Spinal cord (tissue), 10 donors: Measurements from ENCODE around the gene MYBPH. TPM values are rescaled to one million over a fixed set of nuclear protein-coding genes. Genes with fewer than 3 reads are reported as not detected.

Experiments
- DNase-seq, 6 donors: peaks; one replicate each; pipeline versions ENCODE4 v3.0.0 to v3.0.0-alpha.2; 2013 to 2015; ENCODE audit warnings: low spot score in 6 of 6, low read depth in 4 of 6
- H3K27ac ChIP-seq: one replicate; pipeline ENCODE4 v1.5.1; 2013; ENCODE audit warnings: low read depth, low read length, control low read depth
- H3K27me3 ChIP-seq: one replicate; pipeline ENCODE4 v1.6.1; 2013; ENCODE audit warnings: low read length; ENCODE audit not compliant: control insufficient read depth, insufficient read depth
- H3K36me3 ChIP-seq: one replicate; pipeline ENCODE4 v1.6.1; 2013; ENCODE audit warnings: low read length; ENCODE audit not compliant: control insufficient read depth, insufficient read depth
- H3K4me1 ChIP-seq: one replicate; pipeline ENCODE4 v1.6.1; 2013; ENCODE audit warnings: low read length; ENCODE audit not compliant: control insufficient read depth, insufficient read depth
- H3K4me3 ChIP-seq: one replicate; pipeline ENCODE4 v1.5.1; 2013; ENCODE audit warnings: low read depth, low read length, control low read depth
- H3K9me3 ChIP-seq: one replicate; pipeline ENCODE4 v1.6.1; 2013; ENCODE audit warnings: low read length; ENCODE audit not compliant: control insufficient read depth, insufficient read depth
- WGBS: methylation state at CpG from one replicate; pipeline ENCODE4 v1.1.5; 2013; ENCODE audit warnings: missing lambda C conversion rate; ENCODE audit not compliant: insufficient coverage; 5-methylcytosine and 5-hydroxymethylcytosine counted together
- polyA plus RNA-seq, 2 donors: library from polyadenylated mRNA; unstranded; fragments of 120-200 nt; gene quantifications; one replicate each; pipeline ENCODE4 v1.2.1, GENCODE V29; 2013; ENCODE audit not compliant: insufficient read length in 2 of 2
- total RNA-seq, 2 donors: library from RNA; depleted of rRNA in 1 of 2; stranded (reverse); fragments of 120-200 nt in 1 of 2; fragments of >200 nt in 1 of 2; gene quantifications; one replicate each; pipeline versions ENCODE4 v1.2.3 to v1.2.4, GENCODE V29; 2013 to 2014
- donor health status: healthy.

Gene MYBPH
- total and polyA plus RNA-seq, 4 donors = 0.06 to 0.35 (median 0.24) TPM; not detected in 1

DNA sequence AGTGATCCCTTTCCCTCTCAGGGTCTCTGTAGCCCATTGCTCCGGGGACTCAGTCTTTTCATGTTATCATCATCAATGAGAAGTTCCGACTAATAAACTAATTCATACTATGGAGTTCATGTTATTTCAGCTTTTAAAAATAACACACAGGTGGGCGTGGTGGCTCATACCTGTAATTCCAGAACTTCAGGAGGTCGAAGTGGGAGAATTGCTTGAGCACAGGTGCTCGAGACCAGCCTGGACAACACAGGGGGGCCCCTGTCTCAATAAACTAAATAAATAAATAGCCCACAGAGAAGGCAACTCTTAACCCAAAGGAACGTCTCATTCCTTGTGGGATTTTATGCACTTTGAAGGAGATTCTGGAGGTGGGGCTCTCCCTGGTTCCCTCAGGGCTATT is 14.5 kb downstream of the MYBPH start:
- Histone ChIP-seq H3K4me3 (no peak overlapping the region), H3K27me3 (peaks cover 2% of the 10 kb centered on the region), H3K36me3 (peaks cover 29% of the 10 kb centered on the region), H3K9me3 (no peaks in the 10 kb centered on the region), H3K27ac (no peak overlapping the region), H3K4me1 (peaks cover 10% of the 10 kb centered on the region)
- WGBS = 100% methylated on average over 1 of the region's 6 CpGs
- no peak for DNase-seq

- H3K4me1 ChIP-seq = peaks cover 10% of the 10 kb centered on the region
- H3K36me3 ChIP-seq = peaks cover 18% of the 10 kb centered on the region
- no peak for DNase-seq
- peaks cover 2% of the 10 kb centered on the region for H3K27me3 ChIP-seq
- WGBS = no CpG with 5 or more reads among the region's 1 CpG
- H3K9me3 ChIP-seq = no peaks in the 10 kb centered on the region
- no peak overlapping the region for H3K27ac ChIP-seq
- H3K4me3 ChIP-seq = no peak overlapping the region
Observed at GRCh38 chr1:203159844-203160243, 15.8 kb downstream of the MYBPH start.

DNA sequence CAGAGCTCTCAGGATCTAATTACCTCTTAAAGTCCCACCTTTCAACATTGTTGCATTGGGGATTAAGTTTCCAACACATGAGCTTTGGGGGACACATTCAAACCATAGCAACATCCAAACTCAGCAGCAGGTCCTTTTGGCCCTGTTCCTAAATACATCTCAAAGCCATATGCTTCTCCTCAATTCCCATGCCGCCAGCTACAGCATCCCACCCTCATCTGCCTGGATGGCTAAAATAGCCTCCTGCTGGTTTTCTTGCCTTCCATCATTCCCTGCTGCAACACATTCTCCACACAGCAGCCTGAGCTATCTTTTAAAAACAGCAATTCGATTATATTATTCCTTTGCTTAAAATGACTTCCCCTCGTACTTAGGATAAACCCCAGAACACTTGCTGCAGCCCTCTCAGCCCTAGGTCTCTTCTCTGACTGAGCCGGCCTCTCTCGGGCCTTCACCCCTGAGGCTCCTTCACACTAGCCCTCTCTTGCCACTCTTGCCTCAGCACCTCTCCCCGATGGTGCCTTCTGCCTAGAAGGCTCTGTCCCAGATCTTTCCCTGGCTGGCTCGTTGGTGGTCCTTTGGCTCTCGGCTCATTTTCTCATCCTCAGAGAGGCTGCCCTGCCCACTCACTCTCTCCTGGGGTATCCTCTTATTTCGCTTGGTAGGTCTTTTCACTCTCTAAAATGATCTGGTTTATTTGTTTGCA is 16.5 kb downstream of the MYBPH start:
- H3K4me1 ChIP-seq = peaks cover 17% of the 10 kb centered on the region

DNA sequence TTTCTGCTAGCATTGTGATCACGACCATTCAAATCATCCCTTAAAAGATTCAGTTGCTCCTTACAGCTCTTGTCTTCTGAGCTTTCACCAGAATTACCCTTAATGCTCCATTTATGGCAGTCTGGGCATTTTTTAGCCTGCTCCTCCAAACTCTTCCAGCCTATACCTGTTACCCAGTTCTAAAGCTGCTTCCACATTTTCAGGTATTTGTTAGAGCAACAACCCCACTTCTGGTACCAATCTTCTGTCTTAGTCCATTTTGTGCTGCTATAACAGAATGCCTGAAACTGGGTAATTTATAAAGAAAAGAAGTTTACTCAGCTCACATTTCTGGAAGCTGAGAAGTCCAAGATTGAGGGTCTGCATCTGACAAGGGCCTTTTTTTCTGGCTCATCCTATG is 17.2 kb downstream of the MYBPH start:
- H3K4me3 ChIP-seq = no peak overlapping the region
- H3K27ac ChIP-seq = no peak overlapping the region
- 93% methylated on average over 1 of the region's 1 CpG for WGBS
- peaks cover 21% of the 10 kb centered on the region for H3K36me3 ChIP-seq
- no peak for DNase-seq
- H3K27me3 ChIP-seq = peaks cover 2% of the 10 kb centered on the region
- H3K4me1 ChIP-seq = peaks cover 24% of the 10 kb centered on the region
- H3K9me3 ChIP-seq = no peaks in the 10 kb centered on the region

More for the DNA sequence above, 16.5 kb downstream of the MYBPH start:
- Histone ChIP-seq H3K27ac (no peak overlapping the region), H3K36me3 (peaks cover 21% of the 10 kb centered on the region), H3K27me3 (peaks cover 2% of the 10 kb centered on the region), H3K9me3 (no peaks in the 10 kb centered on the region), H3K4me3 (no peak overlapping the region)
- DNase-seq = peak in 2 of 6 donors; percentile 54 to 83
- 72% methylated on average over 7 of the region's 9 CpGs for WGBS

DNA sequence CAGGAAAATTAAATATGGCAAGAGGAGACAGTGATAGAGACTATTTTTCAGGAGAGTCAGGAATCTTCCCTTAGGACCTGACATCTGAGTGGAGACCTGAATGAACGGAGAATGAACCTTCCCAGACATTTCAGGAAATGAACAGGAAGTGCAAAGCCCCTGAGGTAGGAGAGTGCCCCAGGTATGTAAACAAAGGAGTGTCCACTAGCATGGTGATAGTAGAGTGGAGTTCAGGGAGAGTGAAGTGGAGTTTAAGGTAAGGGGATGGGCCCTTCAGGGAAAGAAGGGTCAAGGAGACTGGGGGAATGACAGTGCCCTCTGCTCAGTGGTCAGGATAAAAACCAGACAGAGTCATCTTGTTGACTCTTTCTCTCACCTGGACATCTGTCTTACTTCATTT is 19.3 kb downstream of the MYBPH start:
- no peak for DNase-seq
- Histone ChIP-seq H3K4me3 (no peak overlapping the region), H3K27ac (no peak overlapping the region), H3K4me1 (peaks cover 44% of the 10 kb centered on the region), H3K9me3 (no peaks in the 10 kb centered on the region), H3K27me3 (peaks cover 2% of the 10 kb centered on the region), H3K36me3 (peaks cover 11% of the 10 kb centered on the region)
- WGBS = no CpG with 5 or more reads among the region's 1 CpG

DNA sequence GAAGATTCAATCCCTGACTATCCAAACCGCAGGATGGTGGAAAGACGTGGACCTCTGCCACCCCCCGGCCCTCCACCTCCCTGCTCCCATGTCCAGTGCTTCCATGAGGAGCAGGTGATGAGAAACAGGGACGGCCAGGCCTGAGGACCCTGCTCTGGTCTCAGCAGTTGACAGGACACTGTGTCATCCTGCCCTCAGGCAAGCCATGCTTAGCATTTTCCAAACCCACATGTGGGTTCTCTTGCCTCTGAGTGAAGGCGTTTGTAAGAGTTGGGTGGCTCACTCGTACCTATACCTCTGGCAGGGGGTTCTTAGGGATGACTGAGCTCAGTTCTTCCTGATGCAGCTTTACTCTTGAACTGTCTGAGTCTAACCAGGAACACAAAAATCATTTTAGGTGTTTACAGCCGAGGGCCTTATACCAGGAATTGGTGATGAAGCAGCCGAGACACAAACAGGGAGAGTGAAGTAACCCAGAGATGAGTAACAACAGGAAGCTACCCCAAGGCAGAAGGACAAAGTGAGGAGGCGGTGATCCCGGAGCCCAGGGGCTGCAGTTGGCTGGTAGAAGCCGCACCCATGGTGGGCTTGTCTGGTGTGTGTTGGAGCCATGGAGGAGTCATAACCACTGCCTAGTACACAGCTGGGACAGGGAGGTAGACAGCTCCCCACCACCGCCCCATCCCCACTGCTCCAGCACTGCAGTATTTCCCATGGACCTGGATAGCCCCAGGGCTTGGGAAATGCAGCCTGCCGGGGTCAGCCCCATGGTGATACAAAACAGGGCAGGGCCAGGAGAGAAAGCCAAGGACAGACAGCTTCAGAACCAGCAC is 21.4 kb downstream of the MYBPH start:
- Histone ChIP-seq H3K27ac (peak overlapping the region; percentile 53), H3K9me3 (no peaks in the 10 kb centered on the region), H3K4me1 (peaks cover 59% of the 10 kb centered on the region), H3K27me3 (peaks cover 2% of the 10 kb centered on the region), H3K36me3 (peaks cover 15% of the 10 kb centered on the region), H3K4me3 (no peak overlapping the region)
- DNase-seq = no peak
- WGBS = 82% methylated on average over 12 of the region's 13 CpGs

DNA sequence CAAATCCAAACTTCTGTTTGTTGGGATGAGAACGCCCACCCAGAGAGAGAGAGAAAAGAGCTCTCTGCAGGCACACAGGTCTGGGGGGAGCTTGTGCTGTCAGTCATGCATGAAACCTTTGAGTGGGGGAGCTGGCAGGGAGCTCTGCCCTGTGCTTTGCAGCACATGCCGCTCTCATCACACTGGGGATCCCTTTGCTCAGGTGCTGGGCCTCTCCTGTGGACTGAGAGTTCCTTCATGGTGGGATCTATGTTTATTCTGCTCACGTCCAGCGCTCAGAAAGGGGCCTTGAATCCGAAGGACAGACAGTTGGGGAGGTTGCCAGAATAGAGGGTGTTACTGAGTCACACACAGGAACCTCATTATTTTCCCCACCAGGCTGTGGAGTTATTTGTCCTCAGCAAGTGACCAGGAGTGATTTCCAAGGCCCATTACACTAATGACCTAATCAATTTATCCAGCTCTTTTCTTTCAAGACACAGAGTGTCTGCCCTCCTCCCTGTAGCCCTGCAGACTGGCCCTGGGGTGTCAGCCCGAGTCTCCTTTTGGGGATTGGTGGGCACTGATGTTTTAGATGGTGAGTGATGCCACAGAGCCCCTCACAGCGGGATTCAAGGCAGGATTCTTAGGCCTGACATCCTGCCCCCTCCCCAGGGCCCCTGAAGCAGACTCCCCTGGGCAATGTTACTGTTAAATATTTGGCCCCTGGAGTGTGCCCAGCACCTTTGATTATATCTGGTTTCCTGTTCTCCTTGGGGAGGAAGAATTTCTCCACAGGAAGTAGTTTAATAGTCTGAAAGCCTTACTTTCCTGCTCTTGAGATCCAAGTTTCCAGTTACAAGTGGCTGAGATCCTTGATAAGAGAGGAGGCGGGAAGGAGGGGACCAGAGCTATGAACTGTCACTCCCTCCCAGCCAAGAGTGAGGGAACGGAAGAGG is 22.3 kb downstream of the MYBPH start:
- Histone ChIP-seq H3K9me3 (no peaks in the 10 kb centered on the region), H3K27me3 (peaks cover 2% of the 10 kb centered on the region), H3K27ac (peak overlapping the region; percentile 53), H3K36me3 (peaks cover 15% of the 10 kb centered on the region), H3K4me1 (peaks cover 65% of the 10 kb centered on the region), H3K4me3 (no peak overlapping the region)
- 24% methylated on average over 4 of the region's 9 CpGs for WGBS
- peak; percentile 62 to 94 (median 73) for DNase-seq

GRCh38 chr1:203152158-203153034 is 23.2 kb downstream of the MYBPH start:
- 54% methylated on average over 6 of the region's 10 CpGs for WGBS
- no peaks in the 10 kb centered on the region for H3K27me3 ChIP-seq
- no peaks in the 10 kb centered on the region for H3K9me3 ChIP-seq
- DNase-seq = no peak
- no peak overlapping the region for H3K4me3 ChIP-seq
- peak overlapping the region; percentile 49 for H3K27ac ChIP-seq
- peaks cover 13% of the 10 kb centered on the region for H3K36me3 ChIP-seq
- peaks cover 70% of the 10 kb centered on the region for H3K4me1 ChIP-seq
